GM18951 (cell line): ENCODE data around the gene KCMF1.

Experiments used
- POLR2A ChIP-seq: IDR thresholded peaks from 4 replicates; pipeline ENCODE4 v1.6.1; 2011; ENCODE audit warnings: mild to moderate bottlenecking; ENCODE audit not compliant: insufficient read length, insufficient read depth; ENCODE audit errors: extremely low read depth
- in situ Hi-C: fragments of 300-500 bp; cut with MboI; formaldehyde crosslinking; loops from one replicate; pipeline ENCODE4 v1.12.0; 2022; ENCODE audit warnings: low sequenced_read_pairs, mixed read lengths, inconsistent platforms; ENCODE audit not compliant: unreplicated experiment

KCMF1 gene

GRCh38 chr2:85076618-85077274 lies 105.8 kb downstream of the KCMF1 start:
- TF ChIP-seq POLR2A, result no peak
- in situ Hi-C loops, result no loop called here

GRCh38 chr2:85077859-85078419 lies 107.0 kb downstream of the KCMF1 start:
- in situ Hi-C loops, result no loop called here
- TF ChIP-seq POLR2A, result no peak

GRCh38 chr2:85078536-85078935 lies 107.6 kb downstream of the KCMF1 start:
- in situ Hi-C loops, result no loop called here
- no peak for TF ChIP-seq POLR2A

GRCh38 chr2:85083092-85083491 lies 112.1 kb downstream of the KCMF1 start:
- in situ Hi-C loops, result no loop called here
- TF ChIP-seq POLR2A, result no peak

- TF ChIP-seq POLR2A, result no peak
- in situ Hi-C loops, result no loop called here
Observed at GRCh38 chr2:85085563-85085962, 114.6 kb downstream of the KCMF1 start.

GRCh38 chr2:85087541-85087940 lies 116.6 kb downstream of the KCMF1 start:
- in situ Hi-C loops, result no loop called here
- no peak for TF ChIP-seq POLR2A

GRCh38 chr2:85088921-85089320 lies 118.0 kb downstream of the KCMF1 start:
- in situ Hi-C loops, result no loop called here
- no peak for TF ChIP-seq POLR2A

- no peak for TF ChIP-seq POLR2A
- in situ Hi-C loops, result no loop called here
Observed at GRCh38 chr2:85089585-85089984, 118.6 kb downstream of the KCMF1 start.

- in situ Hi-C loops, result no loop called here
- no peak for TF ChIP-seq POLR2A
Observed at GRCh38 chr2:85091838-85092237, 120.9 kb downstream of the KCMF1 start.

- no peak for TF ChIP-seq POLR2A
- in situ Hi-C loops, result no loop called here
Observed at GRCh38 chr2:85095094-85095493, 124.1 kb downstream of the KCMF1 start.

- TF ChIP-seq POLR2A, result no peak
- in situ Hi-C loops, result no loop called here
Observed at GRCh38 chr2:85096616-85097015, 125.7 kb downstream of the KCMF1 start.

- TF ChIP-seq POLR2A, result no peak
- in situ Hi-C loops, result no loop called here
Observed at GRCh38 chr2:85104228-85104627, 133.3 kb downstream of the KCMF1 start.

GRCh38 chr2:85106489-85107180 lies 135.7 kb downstream of the KCMF1 start:
- in situ Hi-C loops, result no loop called here
- TF ChIP-seq POLR2A, result no peak
